Keratinocyte (primary cell): ENCODE data around the gene FLAD1. TPM values are rescaled to one million over a fixed set of nuclear protein-coding genes. Genes with fewer than 3 reads are reported as not detected.
A peak's percentile ranks its signal among the peaks of the same experiment; 100 is the strongest.

Experiments
- DNase-seq: peaks from one replicate; pipeline ENCODE4 v3.0.0-alpha.2; 2011; ENCODE audit warnings: low read depth, missing footprints, low spot score
- FAIRE-seq: peaks from 2 replicates; lab custom pipeline; 2011; peaks lifted over from hg19 to GRCh38; lab: Jason Lieb, UNC
- H2AFZ ChIP-seq: 2 replicates; pipeline ENCODE4 v1.6.0; 2012; ENCODE audit warnings: low read length, control low read depth, inconsistent platforms; ENCODE audit not compliant: control insufficient read depth
- H3K27ac ChIP-seq: 2 replicates; pipeline ENCODE4 v1.5.1; 2011; ENCODE audit warnings: low read length; ENCODE audit not compliant: control insufficient read depth, insufficient read depth
- H3K27me3 ChIP-seq: 3 replicates; pipeline ENCODE4 v1.6.0; 2011; ENCODE audit warnings: low read length; ENCODE audit not compliant: control insufficient read depth, insufficient read depth; ENCODE audit errors: extremely low read depth
- H3K36me3 ChIP-seq, 2 experiments: 2 replicates in 1 of 2; 3 replicates in 1 of 2; pipeline ENCODE4 v1.5.1; 2011; ENCODE audit warnings: low read length in 2 of 2, mild to moderate bottlenecking in 1 of 2; ENCODE audit not compliant: control insufficient read depth in 2 of 2, insufficient read depth in 2 of 2; ENCODE audit errors: extremely low read depth in 1 of 2
- H3K4me1 ChIP-seq: 3 replicates; pipeline ENCODE4 v1.5.1; 2011; ENCODE audit warnings: low read length; ENCODE audit not compliant: control insufficient read depth, insufficient read depth; ENCODE audit errors: extremely low read depth
- H3K4me2 ChIP-seq: 3 replicates; pipeline ENCODE4 v1.6.0; 2011; ENCODE audit warnings: low read depth, low read length; ENCODE audit not compliant: control insufficient read depth, insufficient read depth; ENCODE audit errors: extremely low read depth
- H3K4me3 ChIP-seq, 3 experiments: fragments of 200-600 bp in 1 of 3; sonication (generic) in 1 of 3; 2 replicates in 2 of 3; 3 replicates in 1 of 3; pipeline ENCODE4 v1.5.1; 2011 to 2016; ENCODE audit warnings: low read length in 3 of 3, mild to moderate bottlenecking in 3 of 3, control low read depth in 2 of 3, inconsistent platforms in 1 of 3, low read depth in 1 of 3, mixed read lengths in 1 of 3, mixed run types in 1 of 3, moderate library complexity in 1 of 3; ENCODE audit not compliant: control insufficient read depth in 2 of 3, insufficient read depth in 2 of 3; ENCODE audit errors: extremely low read depth in 1 of 3
- H3K79me2 ChIP-seq: 2 replicates; pipeline ENCODE4 v1.6.0; 2012; ENCODE audit warnings: low read length; ENCODE audit not compliant: control insufficient read depth, insufficient read depth
- H3K9ac ChIP-seq: 3 replicates; pipeline ENCODE4 v1.6.0; 2011; ENCODE audit warnings: low read length; ENCODE audit not compliant: control insufficient read depth, insufficient read depth; ENCODE audit errors: extremely low read depth
- H3K9me1 ChIP-seq: 3 replicates; pipeline ENCODE4 v1.6.0; 2011; ENCODE audit warnings: low read length; ENCODE audit not compliant: control insufficient read depth, insufficient read depth; ENCODE audit errors: extremely low read depth
- H3K9me3 ChIP-seq: 2 replicates; pipeline ENCODE4 v1.5.1; 2012; ENCODE audit warnings: low read depth, low read length; ENCODE audit not compliant: control insufficient read depth
- H4K20me1 ChIP-seq: 3 replicates; pipeline ENCODE4 v1.6.0; 2011; ENCODE audit warnings: low read length; ENCODE audit not compliant: control insufficient read depth, insufficient read depth; ENCODE audit errors: extremely low read depth
- CTCF ChIP-seq, 3 experiments: IDR thresholded peaks in 1 of 3; conservative IDR thresholded peaks in 1 of 3; optimal IDR thresholded peaks in 1 of 3; 2 replicates in 2 of 3; 3 replicates in 1 of 3; pipeline versions ENCODE3 to v1.5.1; 2011; ENCODE audit warnings: low read length in 3 of 3, mild to moderate bottlenecking in 3 of 3, moderate library complexity in 2 of 3, control low read depth in 1 of 3, inconsistent platforms in 1 of 3; ENCODE audit not compliant: insufficient read depth in 2 of 3; ENCODE audit errors: extremely low read depth in 1 of 3
- EZH2 ChIP-seq: IDR thresholded peaks from one replicate; pipeline ENCODE4 v1.6.1; 2012; ENCODE audit warnings: inconsistent platforms, mild to moderate bottlenecking, low read length, moderate library complexity
- dilution Hi-C: fragments of 300-500 bp; cut with MboI; formaldehyde crosslinking; loops from one replicate; pipeline ENCODE4 v1.7.0; 2020; ENCODE audit warnings: low sequenced_read_pairs; ENCODE audit not compliant: extremely low pct_ligation_motif_present
- polyA plus RNA-seq, 5 experiments: library from polyadenylated mRNA; depleted of rRNA in 3 of 5; stranded (reverse) in 3 of 5; stranded (forward) in 1 of 5; unstranded in 1 of 5; fragments of >200 nt; gene quantifications; 1 replicate in 1 of 5; 2 replicates in 3 of 5; 3 replicates in 1 of 5; pipeline versions ENCODE4 v1.2.1 to v1.2.3, GENCODE V29; 2011 to 2012; ENCODE audit warnings: missing spikeins in 2 of 5, low read depth in 1 of 5, low replicate concordance in 1 of 5

FLAD1 gene
- polyA plus RNA-seq, 1 donor (not counting 4 experiments of a cell fraction or from before 2014, with no cell fraction given) = 51.4 TPM

- H3K79me2 ChIP-seq = peaks cover 78% of the 10 kb centered on the region
- no peaks in the 10 kb centered on the region for H3K9me3 ChIP-seq
- peaks cover 1 to 25% of the 10 kb centered on the region in 2 experiments for H3K36me3 ChIP-seq
- H3K4me2 ChIP-seq = peak overlapping the region; percentile 27
- peak; percentile 9 for FAIRE-seq
- DNase-seq = no peak
- no peaks in the 10 kb centered on the region for H3K27me3 ChIP-seq
- no peaks in the 10 kb centered on the region for H4K20me1 ChIP-seq
- no peak for TF ChIP-seq CTCF (optimal IDR thresholded peaks at IDR 0.05 in 1 of 3, IDR thresholded peaks at IDR 0.05 in 1 of 3, conservative IDR thresholded peaks at IDR 0.05 in 1 of 3; ENCODE audit: extremely low read depth in 1 of 3, insufficient read depth in 2 of 3, low read length in 3 of 3)
- no peak for TF ChIP-seq EZH2
- H3K4me1 ChIP-seq = peaks cover 70% of the 10 kb centered on the region
- H3K9ac ChIP-seq = no peak overlapping the region
- H3K4me3 ChIP-seq = no peak overlapping the region
- peak overlapping the region; percentile 71 for H3K27ac ChIP-seq
- no peak overlapping the region for H2AFZ ChIP-seq
- dilution Hi-C loops = no loop called here
- no peaks in the 10 kb centered on the region for H3K9me1 ChIP-seq
These were observed 23.5 kb downstream of the FLAD1 start for GRCh38 chr1:155006601-155007101.

GRCh38 chr1:155007251-155007828, 24.2 kb downstream of the FLAD1 start:
- no peak for DNase-seq
- H3K27me3 ChIP-seq = no peaks in the 10 kb centered on the region
- no peaks in the 10 kb centered on the region for H4K20me1 ChIP-seq
- H3K27ac ChIP-seq = no peak overlapping the region
- H3K9me3 ChIP-seq = no peaks in the 10 kb centered on the region
- no peak overlapping the region for H2AFZ ChIP-seq
- peaks cover 77% of the 10 kb centered on the region for H3K4me1 ChIP-seq
- peak overlapping the region; percentile 66 for H3K4me2 ChIP-seq
- no peak overlapping the region for H3K9ac ChIP-seq
- dilution Hi-C loops = no loop called here
- peak overlapping the region in 1 of 3 experiments; percentile 57 for H3K4me3 ChIP-seq
- TF ChIP-seq CTCF (optimal IDR thresholded peaks at IDR 0.05 in 1 of 3, IDR thresholded peaks at IDR 0.05 in 1 of 3, conservative IDR thresholded peaks at IDR 0.05 in 1 of 3; ENCODE audit: extremely low read depth in 1 of 3, insufficient read depth in 2 of 3, low read length in 3 of 3) = no peak
- TF ChIP-seq EZH2 = no peak
- FAIRE-seq = no peak
- H3K79me2 ChIP-seq = peaks cover 78% of the 10 kb centered on the region
- no peaks in the 10 kb centered on the region for H3K9me1 ChIP-seq
- H3K36me3 ChIP-seq = peaks cover 1 to 31% of the 10 kb centered on the region in 2 experiments
